Activated T-helper 9 cell treated with anti-CD3 and anti-CD28 coated beads, Interleukin-2, amount 50 U/mL, for 16 hours (primary cell): Measurements from ENCODE around the gene DCANP1.

ENCODE experiments used
- DNase-seq: peaks from one replicate; pipeline ENCODE4 v3.0.0-alpha.2; 2020; ENCODE audit warnings: low read depth

The DCANP1 gene

GRCh38 chr5:135441350-135441831 is 5.8 kb downstream of the DCANP1 start:
- DNase-seq: no peak

GRCh38 chr5:135440916-135441315 is 6.2 kb downstream of the DCANP1 start:
- no peak for DNase-seq

- no peak for DNase-seq
Measured at GRCh38 chr5:135439231-135440205, 7.6 kb downstream of the DCANP1 start.

- no peak for DNase-seq
Measured at GRCh38 chr5:135438636-135439221, 8.4 kb downstream of the DCANP1 start.

GRCh38 chr5:135437796-135438560 is 9.2 kb downstream of the DCANP1 start:
- DNase-seq: no peak

- DNase-seq: no peak
Measured at GRCh38 chr5:135437422-135437795, 9.7 kb downstream of the DCANP1 start.

- DNase-seq: no peak
Measured at GRCh38 chr5:135436951-135437418, 10.2 kb downstream of the DCANP1 start.

- DNase-seq: no peak
Measured at GRCh38 chr5:135435467-135436330, 11.4 kb downstream of the DCANP1 start.

- DNase-seq: no peak
Measured at GRCh38 chr5:135434591-135435466, 12.3 kb downstream of the DCANP1 start.

GRCh38 chr5:135433681-135434426 is 13.3 kb downstream of the DCANP1 start:
- no peak for DNase-seq

GRCh38 chr5:135432113-135432512 is 15.0 kb downstream of the DCANP1 start:
- no peak for DNase-seq

- DNase-seq: no peak
Measured at GRCh38 chr5:135430135-135430437, 17.1 kb downstream of the DCANP1 start.

- no peak for DNase-seq
Measured at GRCh38 chr5:135429301-135430134, 17.6 kb downstream of the DCANP1 start.

GRCh38 chr5:135428586-135428985 is 18.6 kb downstream of the DCANP1 start:
- DNase-seq: no peak

GRCh38 chr5:135426102-135427082 is 20.8 kb downstream of the DCANP1 start:
- no peak for DNase-seq

GRCh38 chr5:135425641-135426040 is 21.5 kb downstream of the DCANP1 start:
- no peak for DNase-seq

GRCh38 chr5:135423846-135424168 is 23.3 kb downstream of the DCANP1 start:
- no peak for DNase-seq
